Fibroblast of lung (primary cell): ENCODE data around the gene ZNF805.

Experiments used
- EZH2 ChIP-seq: IDR thresholded peaks from 2 replicates; pipeline ENCODE4 v1.5.1; 2012; ENCODE audit warnings: low read length, control low read depth, mild to moderate bottlenecking; ENCODE audit errors: missing control alignments
- TF ChIP-seq, protein P1 (sequence below), 2 donors: IDR thresholded peaks in 1 of 2; conservative IDR thresholded peaks in 1 of 2; 1 replicate in 1 of 2; 2 replicates in 1 of 2; pipeline ENCODE4 v1.5.1; 2011 to 2012; ENCODE audit warnings: low read length in 2 of 2, control low read depth in 1 of 2, inconsistent platforms in 1 of 2, low read depth in 1 of 2, mild to moderate bottlenecking in 1 of 2

DNA sequence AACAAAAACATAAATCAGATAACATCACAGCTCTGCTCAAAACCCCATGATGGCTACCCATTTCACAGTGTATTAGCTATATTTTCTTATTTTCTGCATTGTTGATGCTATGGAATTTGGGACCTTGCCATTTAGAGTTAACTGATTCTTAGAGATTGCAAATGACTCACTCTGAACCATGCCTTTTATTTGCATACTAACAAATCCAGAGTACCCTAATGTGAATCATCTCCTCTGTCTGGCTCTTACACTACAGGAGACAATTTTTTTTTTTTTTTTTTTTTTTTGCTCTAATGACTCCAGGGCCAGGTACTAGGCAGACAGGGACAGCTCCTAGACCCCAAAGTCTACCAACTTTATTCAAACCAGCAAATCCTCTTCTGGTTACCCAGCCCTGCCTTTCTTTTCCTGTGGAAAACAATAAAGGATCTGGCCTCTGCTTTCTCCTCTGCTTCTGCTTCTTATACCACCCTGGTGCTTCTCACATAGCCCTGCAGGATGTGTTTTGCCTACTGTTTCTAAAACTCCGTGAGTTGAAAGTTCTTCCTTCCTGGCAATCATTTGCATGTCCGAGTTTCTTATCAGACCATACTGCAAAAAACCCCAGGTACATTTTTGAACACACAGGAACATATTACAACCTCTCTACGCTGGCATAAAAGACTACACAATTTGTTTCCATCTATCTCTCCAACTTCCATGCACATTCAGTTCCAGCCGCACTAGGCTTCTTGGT, 29.3 kb downstream of the ZNF805 start:
- TF ChIP-seq, protein P1, sequence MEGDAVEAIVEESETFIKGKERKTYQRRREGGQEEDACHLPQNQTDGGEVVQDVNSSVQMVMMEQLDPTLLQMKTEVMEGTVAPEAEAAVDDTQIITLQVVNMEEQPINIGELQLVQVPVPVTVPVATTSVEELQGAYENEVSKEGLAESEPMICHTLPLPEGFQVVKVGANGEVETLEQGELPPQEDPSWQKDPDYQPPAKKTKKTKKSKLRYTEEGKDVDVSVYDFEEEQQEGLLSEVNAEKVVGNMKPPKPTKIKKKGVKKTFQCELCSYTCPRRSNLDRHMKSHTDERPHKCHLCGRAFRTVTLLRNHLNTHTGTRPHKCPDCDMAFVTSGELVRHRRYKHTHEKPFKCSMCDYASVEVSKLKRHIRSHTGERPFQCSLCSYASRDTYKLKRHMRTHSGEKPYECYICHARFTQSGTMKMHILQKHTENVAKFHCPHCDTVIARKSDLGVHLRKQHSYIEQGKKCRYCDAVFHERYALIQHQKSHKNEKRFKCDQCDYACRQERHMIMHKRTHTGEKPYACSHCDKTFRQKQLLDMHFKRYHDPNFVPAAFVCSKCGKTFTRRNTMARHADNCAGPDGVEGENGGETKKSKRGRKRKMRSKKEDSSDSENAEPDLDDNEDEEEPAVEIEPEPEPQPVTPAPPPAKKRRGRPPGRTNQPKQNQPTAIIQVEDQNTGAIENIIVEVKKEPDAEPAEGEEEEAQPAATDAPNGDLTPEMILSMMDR (conservative IDR thresholded peaks at IDR 0.05 in 1 of 2, IDR thresholded peaks at IDR 0.05 in 1 of 2; ENCODE audit: low read depth in 1 of 2, low read length in 2 of 2), result no peak
- no peak for TF ChIP-seq EZH2
